HG02852 (cell line): ENCODE measurements around the gene GSAP.

Source experiments
- ATAC-seq: cut with Tn5 transposase; IDR thresholded peaks from one replicate; pipeline ENCODE4 v1.9.1; 2021; ENCODE audit warnings: mild to moderate bottlenecking, moderate library complexity; ENCODE audit not compliant: unreplicated experiment

GSAP gene

GRCh38 chr7:77331938-77332695 lies 84.0 kb downstream of the GSAP start:
- peak; percentile 54 for ATAC-seq

DNA sequence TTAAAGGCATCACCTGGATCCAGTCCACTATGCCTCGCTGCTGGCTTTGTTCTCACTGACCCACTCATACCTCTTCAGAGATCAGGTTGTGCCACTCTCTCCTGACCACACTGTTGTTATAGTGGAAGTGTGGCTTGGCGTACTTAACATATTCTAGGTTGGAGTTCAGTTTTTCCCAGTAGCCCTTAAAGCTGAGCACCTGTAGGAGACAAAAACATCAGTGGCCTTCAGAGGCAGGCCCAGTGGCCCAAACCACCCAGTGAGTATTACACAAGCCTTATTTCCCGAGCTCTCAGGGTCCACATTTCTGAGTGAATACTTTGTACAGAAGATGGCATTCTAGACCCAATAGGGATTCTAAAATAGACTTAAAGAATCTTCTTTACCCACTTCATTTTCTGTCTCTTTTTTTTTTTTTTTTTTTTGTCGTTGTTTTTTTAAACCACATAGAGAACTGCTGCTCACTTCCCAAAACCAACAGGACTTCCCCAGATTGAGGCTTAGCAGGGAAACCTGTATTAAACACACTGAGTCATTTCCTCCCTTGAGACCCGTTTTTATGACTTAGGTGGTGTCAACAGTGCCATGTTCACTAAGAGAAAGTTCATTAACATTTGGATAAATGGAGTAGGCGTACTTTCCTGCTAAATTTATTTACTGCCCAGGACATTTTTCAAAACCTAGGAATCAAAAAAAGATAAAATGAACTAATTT lies 85.8 kb downstream of the GSAP start:
- ATAC-seq = peak; percentile 64

- peak; percentile 19 for ATAC-seq
These were observed 86.5 kb downstream of the GSAP start for GRCh38 chr7:77329466-77330168.

DNA sequence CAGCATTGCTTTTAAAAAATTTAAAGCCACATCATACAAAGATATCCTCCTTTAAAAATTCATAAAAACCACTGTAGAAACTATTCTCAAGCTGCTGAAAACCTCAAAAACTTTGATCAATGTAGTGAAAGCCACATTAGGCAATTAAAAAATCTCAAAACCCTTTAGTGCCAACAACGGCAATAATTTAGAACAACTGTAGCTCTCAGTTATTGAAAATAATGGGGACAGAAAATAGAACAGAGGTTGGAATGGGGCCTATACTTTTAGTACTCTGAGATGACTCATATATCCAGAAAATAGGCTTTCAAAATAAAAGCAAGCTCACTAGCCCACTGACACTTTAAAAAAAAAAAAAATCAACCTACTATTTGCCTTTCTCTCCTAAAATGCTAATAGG lies 87.5 kb downstream of the GSAP start:
- no peak for ATAC-seq

DNA sequence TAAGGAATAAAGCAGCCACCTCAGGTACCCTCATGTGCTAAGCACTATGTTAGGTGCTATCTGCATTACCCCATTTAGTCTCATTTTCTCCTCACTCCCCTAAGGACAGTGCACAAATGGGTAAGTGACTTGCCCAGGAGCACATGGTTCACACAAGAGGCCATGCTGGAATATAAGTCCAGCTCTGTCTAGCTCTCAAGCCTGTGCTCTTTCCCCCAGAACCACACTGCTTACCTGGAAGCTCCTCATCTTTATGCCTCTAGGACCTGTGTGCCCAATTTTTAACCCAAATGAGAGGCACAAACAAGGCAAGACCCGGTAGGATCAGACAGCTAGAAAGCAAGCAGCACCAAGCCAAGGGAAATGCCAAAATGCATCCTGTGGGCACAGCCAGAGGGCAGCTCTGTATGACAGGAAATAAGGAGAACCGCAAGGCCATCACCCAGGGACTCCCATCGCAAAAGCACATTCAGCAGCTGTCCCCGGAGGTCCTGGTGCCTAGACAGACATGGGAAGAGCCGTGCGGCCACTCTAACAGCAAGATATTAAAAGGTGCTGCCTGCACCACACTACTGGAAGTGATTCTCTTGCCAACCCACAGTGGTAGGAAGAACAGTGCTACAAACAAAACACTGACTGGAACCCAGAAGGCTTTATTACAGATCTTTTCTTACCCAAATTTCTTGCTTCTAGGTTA lies 88.1 kb downstream of the GSAP start:
- ATAC-seq = no peak

DNA sequence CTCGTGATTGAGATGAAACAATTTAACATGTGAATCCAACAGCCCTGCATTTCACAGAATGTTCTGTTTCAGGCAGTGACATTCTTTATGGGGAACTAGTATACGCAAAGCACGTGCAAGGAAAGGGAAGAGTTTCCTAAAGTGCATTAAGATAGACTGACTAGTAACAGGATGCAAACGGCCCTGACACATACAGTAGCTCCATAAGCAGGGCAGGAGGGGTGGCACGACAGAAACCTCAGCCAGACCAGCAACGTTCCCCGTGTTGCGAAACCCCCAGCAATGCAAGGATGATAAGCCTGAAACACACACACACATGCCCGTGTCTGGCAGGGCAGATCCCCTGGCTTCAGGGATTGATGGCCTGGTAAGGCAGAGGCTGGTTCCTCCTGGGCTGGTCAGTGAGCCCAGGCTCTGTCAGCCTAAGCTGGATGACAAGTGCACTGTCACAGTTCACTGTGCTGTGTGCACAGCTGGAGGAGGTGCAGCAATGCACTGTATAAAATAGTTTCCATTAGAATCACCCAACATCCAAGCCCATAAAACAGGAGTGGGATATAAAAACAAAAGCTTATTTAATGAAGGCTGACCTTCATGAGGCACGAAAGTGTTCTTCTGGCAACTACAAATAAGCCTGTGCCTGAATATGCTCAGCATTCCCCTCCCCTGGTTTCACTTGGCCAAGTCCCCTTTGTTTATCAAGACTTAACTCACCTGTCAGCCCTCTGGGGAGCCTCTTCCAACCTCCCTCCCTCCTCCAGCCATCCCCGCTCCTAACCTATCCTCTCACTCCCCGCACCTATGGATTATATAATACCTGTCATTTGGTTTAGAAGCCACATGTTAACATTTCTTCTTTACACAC lies 88.8 kb downstream of the GSAP start:
- ATAC-seq = no peak

GRCh38 chr7:77326131-77326530 lies 90.0 kb downstream of the GSAP start:
- no peak for ATAC-seq

- no peak for ATAC-seq
These were observed 94.8 kb downstream of the GSAP start for GRCh38 chr7:77321300-77321699.

- no peak for ATAC-seq
These were observed 95.4 kb downstream of the GSAP start for GRCh38 chr7:77320714-77321113.

- no peak for ATAC-seq
These were observed 96.0 kb downstream of the GSAP start for GRCh38 chr7:77320137-77320536.

- ATAC-seq = no peak
These were observed 98.1 kb downstream of the GSAP start for GRCh38 chr7:77318019-77318418.

GRCh38 chr7:77316219-77316978 lies 99.8 kb downstream of the GSAP start:
- no peak for ATAC-seq

DNA sequence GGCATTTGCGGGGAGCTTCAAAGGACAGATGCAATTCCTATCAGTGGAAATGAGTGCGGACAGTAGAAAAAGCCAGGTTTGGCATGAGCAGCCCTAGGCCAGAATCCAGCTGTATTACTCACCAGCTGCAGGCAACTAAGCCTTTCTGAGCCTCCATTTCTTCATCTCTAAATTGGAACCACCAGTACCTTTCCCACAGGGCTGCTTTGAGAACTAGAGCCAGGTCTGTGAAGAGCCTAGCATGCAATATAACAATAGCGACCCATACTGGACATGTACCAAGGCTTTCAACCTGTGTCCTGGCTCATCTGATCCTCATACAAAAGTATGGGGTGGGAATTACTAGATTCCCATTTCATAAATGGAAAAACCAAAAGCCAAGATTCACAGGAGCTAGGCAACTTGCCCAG lies 101.0 kb downstream of the GSAP start:
- no peak for ATAC-seq

DNA sequence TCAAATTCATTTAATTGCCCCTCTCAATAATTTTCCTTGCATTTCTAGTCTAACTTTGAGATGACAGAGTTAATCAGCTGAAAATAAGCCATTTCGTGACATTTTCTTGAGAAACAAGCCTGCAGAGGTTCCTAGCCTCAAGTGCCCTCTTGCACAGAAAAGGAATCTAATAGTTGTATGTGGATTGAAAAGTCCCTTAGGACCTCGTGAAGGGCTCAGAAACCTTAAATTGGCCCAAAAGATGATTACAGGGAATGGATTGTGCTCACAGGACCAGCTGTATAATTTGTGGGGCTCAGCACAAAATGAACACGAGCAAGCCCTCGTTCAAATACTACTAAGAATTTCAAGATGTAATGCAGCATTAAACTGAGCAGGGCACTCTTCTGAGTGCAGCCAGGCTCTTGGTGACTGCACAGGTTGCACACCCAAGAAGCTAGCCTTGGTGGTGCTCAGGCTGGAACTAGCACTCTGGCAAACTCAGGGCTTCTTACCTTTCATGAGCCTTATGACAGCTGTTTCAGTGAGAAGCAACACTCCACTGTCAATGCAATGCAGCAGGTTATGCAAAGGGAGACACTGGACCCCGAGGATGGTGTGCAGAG lies 102.2 kb downstream of the GSAP start:
- ATAC-seq = no peak

DNA sequence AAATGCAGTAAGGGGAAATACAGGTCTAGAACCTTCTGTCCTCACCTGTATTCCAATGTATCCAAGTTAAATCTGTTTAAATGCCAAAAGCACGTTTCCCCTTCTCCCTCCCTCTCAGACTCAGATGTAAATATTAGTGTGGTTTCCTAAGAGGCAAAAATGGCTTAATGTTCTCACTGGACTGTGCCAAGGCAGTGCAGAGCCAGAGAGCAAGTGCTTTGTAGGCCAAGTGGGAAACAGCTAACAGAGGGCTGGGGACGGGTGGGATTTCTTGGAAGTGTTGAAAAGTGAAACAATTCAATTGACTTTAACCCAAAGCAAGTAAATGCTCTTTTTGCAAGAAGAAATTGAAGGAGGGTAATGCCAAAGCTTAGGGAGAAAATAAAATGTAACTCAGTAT lies 103.1 kb downstream of the GSAP start:
- no peak for ATAC-seq

- no peak for ATAC-seq
These were observed 105.2 kb downstream of the GSAP start for GRCh38 chr7:77310982-77311381.

- no peak for ATAC-seq
These were observed 106.4 kb downstream of the GSAP start for GRCh38 chr7:77309714-77310220.

GRCh38 chr7:77308792-77309191 lies 107.4 kb downstream of the GSAP start:
- ATAC-seq = no peak
